Gastroesophageal sphincter (tissue), 4 donors: ENCODE results near the gene CC2D1B. TPM values are rescaled to one million over a fixed set of nuclear protein-coding genes. Genes with fewer than 3 reads are reported as not detected.
A peak's percentile ranks its signal among the peaks of the same experiment; 100 is the strongest.

ENCODE experiments used
- ATAC-seq: fragments of 150-250 bp; one replicate; pipeline ENCODE4 v1.9.1; 2016; ENCODE audit warnings: mild to moderate bottlenecking, moderate library complexity
- H3K27ac ChIP-seq, 4 donors: fragments of 200-600 bp; sonication (generic) in 3 of 4; 1 replicate in 3 of 4; 2 replicates in 1 of 4; pipeline ENCODE4 v1.5.1; 2016 to 2019
- H3K27me3 ChIP-seq: fragments of 200-600 bp; sonication (generic); one replicate; pipeline ENCODE4 v1.5.1; 2019
- H3K36me3 ChIP-seq, 2 donors: fragments of 200-600 bp; sonication (generic); one replicate each; pipeline ENCODE4 v1.5.1; 2019; ENCODE audit warnings: control low read depth in 1 of 2
- H3K4me1 ChIP-seq, 3 donors: fragments of 200-600 bp; sonication (generic); 1 replicate in 2 of 3; 2 replicates in 1 of 3; pipeline ENCODE4 v1.5.1; 2016 to 2019; ENCODE audit warnings: control low read depth in 2 of 3
- H3K4me3 ChIP-seq, 2 donors: fragments of 200-600 bp; sonication (generic); one replicate each; pipeline ENCODE4 v1.5.1; 2019; ENCODE audit warnings: mild to moderate bottlenecking in 1 of 2, moderate library complexity in 1 of 2
- H3K9me3 ChIP-seq, 3 donors: fragments of 200-600 bp; sonication (generic); one replicate each; pipeline ENCODE4 v1.5.1; 2017 to 2019; ENCODE audit warnings: control low read depth in 2 of 3
- EP300 ChIP-seq: sonication (generic); formaldehyde crosslinking; IDR thresholded peaks from one replicate; pipeline ENCODE4 v1.6.1; 2017; ENCODE audit warnings: antibody characterized with exemption, mild to moderate bottlenecking
- POLR2A ChIP-seq, 2 donors: fragments of 450-650 bp; IDR thresholded peaks; one replicate each; pipeline ENCODE4 v1.6.1; 2017; ENCODE audit warnings: antibody characterized with exemption in 2 of 2, mild to moderate bottlenecking in 2 of 2, moderate library complexity in 1 of 2
- POLR2AphosphoS5 ChIP-seq: sonication (generic); formaldehyde crosslinking; IDR thresholded peaks from one replicate; pipeline ENCODE4 v1.6.1; 2017; ENCODE audit warnings: antibody characterized with exemption
- WGBS, 2 donors: methylation state at CpG; one replicate each; pipeline ENCODE4 v1.1.5; 2018; ENCODE audit warnings: low coverage in 1 of 2; 5-methylcytosine and 5-hydroxymethylcytosine counted together
- total RNA-seq, 4 donors: library from RNA; depleted of rRNA; stranded (reverse); fragments of >200 nt; gene quantifications; one replicate each; pipeline ENCODE4 v1.1.0, GENCODE V29; 2016
- TF ChIP-seq, protein P1 (sequence below), 4 experiments: fragments of 200-600 bp in 2 of 4; fragments of 450-650 bp in 2 of 4; sonication (generic) in 1 of 4; IDR thresholded peaks; one replicate each; pipeline ENCODE4 v1.5.1; 2017 to 2019; ENCODE audit warnings: antibody characterized with exemption in 4 of 4, mild to moderate bottlenecking in 2 of 4, moderate library complexity in 2 of 4

CC2D1B gene
- total RNA-seq, 4 donors from 2014 or later, result 13.6 to 30.0 (median 26.0) TPM

DNA sequence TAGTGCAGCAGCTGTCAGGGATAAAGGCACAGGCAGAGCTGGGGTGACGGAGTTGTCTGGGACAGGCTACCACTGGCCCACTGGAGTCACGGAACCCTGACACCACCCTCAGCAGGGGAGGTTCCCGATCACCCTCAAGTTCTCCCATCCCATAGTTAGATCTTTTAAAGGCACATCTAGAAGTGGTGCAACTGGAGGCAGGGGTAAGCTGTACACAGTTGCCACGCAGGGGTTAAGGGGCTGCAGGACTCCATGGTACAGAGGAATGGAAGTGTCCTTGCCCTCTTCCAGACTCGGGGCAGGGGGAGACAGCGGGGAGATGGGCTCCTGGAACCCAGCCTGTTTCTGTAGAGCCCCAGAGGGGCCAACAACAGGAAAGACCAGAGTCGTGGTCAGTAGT is 13.3 kb downstream of the CC2D1B start:
- ATAC-seq, result no peak
- WGBS, 2 donors, result 63 to 75% methylated on average over 2 to 6 of the region's 7 CpGs
- H3K27ac ChIP-seq, result no peak overlapping the region
- H3K36me3 ChIP-seq, result peaks cover 2 to 96% of the 10 kb centered on the region in 2 donors
- H3K4me3 ChIP-seq, result no peak overlapping the region
- no peaks in the 10 kb centered on the region for H3K4me1 ChIP-seq
- H3K9me3 ChIP-seq, result no peaks in the 10 kb centered on the region
- no peaks in the 10 kb centered on the region for H3K27me3 ChIP-seq
- TF ChIP-seq POLR2AphosphoS5 (peak; percentile 9), EP300 (no peak), POLR2A (IDR thresholded peaks at IDR 0.05) (no peak)
- TF ChIP-seq, protein P1, sequence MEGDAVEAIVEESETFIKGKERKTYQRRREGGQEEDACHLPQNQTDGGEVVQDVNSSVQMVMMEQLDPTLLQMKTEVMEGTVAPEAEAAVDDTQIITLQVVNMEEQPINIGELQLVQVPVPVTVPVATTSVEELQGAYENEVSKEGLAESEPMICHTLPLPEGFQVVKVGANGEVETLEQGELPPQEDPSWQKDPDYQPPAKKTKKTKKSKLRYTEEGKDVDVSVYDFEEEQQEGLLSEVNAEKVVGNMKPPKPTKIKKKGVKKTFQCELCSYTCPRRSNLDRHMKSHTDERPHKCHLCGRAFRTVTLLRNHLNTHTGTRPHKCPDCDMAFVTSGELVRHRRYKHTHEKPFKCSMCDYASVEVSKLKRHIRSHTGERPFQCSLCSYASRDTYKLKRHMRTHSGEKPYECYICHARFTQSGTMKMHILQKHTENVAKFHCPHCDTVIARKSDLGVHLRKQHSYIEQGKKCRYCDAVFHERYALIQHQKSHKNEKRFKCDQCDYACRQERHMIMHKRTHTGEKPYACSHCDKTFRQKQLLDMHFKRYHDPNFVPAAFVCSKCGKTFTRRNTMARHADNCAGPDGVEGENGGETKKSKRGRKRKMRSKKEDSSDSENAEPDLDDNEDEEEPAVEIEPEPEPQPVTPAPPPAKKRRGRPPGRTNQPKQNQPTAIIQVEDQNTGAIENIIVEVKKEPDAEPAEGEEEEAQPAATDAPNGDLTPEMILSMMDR (IDR thresholded peaks at IDR 0.05), result no peak

DNA sequence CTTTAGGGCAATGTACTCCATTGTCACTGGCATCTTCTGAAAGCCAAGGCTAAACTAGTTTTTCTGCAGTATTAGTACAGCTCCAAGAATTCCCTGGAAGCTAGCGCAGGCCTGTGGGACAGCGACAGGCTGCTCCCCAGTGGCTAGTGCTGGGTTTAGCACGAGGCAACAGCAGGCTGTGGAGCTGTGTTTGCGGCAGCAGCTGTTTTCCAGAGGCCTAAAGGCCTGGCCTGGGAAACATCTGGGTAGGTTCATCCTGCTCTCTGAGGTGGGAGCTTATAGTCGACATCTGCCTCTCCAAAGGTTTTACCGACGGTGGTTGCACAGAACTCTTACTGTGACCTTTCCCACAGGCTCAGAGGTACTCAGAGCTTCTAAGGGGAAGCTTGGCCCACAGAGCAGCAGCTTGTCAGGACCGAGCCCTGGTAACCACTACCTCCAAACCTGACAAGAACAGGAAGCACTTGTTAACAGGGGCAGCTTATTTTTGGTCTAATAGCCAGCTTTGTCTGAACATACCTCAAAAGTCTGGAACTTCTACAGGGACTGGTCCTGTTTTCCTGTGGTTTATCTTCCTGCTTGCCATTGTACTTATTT is 17.2 kb downstream of the CC2D1B start:
- peak overlapping the region in 1 of 4 donors; percentile 19 for H3K27ac ChIP-seq
- WGBS, 2 donors, result 64% methylated on average over 3 of the region's 8 CpGs; no CpG with 5 or more reads in 1 of the 2 donors

DNA sequence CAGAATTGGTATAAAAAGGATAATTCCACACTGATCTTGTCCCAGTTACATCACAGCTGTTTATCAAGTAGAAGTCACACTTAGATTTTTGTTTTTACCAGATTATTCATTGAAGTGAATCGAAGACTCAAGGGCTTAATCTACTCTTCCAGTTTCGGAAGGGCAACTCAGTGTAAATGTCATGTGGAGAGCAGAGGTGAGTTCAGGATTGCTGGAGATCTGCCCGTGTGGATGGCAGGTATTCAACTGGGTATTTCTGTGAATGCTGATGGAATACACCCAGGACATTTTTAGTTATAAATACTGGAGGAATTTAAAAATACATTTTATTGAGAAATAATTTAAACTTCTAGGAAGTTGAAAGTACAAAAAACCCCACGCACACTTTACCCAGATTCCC is 19.4 kb downstream of the CC2D1B start:
- 86 to 88% methylated on average over 4 of the region's 4 CpGs for WGBS, 2 donors
- no peak for ATAC-seq
- Histone ChIP-seq H3K27ac (no peak overlapping the region), H3K27me3 (no peaks in the 10 kb centered on the region), H3K36me3 (peaks cover 0 to 91% of the 10 kb centered on the region in 2 donors), H3K9me3 (no peaks in the 10 kb centered on the region), H3K4me3 (no peak overlapping the region), H3K4me1 (no peaks in the 10 kb centered on the region)
- TF ChIP-seq POLR2A (IDR thresholded peaks at IDR 0.05) (no peak), EP300 (no peak), POLR2AphosphoS5 (no peak)
- TF ChIP-seq, protein P1 (IDR thresholded peaks at IDR 0.05), result no peak

More for the DNA sequence above, 17.2 kb downstream of the CC2D1B start:
- H3K4me1 ChIP-seq, result no peaks in the 10 kb centered on the region
- no peak overlapping the region for H3K4me3 ChIP-seq
- peak; percentile 41 for ATAC-seq
- peaks cover 0 to 96% of the 10 kb centered on the region in 2 donors for H3K36me3 ChIP-seq
- H3K27me3 ChIP-seq, result no peaks in the 10 kb centered on the region
- H3K9me3 ChIP-seq, result no peaks in the 10 kb centered on the region
- TF ChIP-seq POLR2A (IDR thresholded peaks at IDR 0.05), result no peak
- TF ChIP-seq, protein P1 (IDR thresholded peaks at IDR 0.05), result no peak
- TF ChIP-seq POLR2AphosphoS5, result no peak
- TF ChIP-seq EP300, result no peak

- Histone ChIP-seq H3K36me3 (peaks cover 0 to 90% of the 10 kb centered on the region in 2 donors), H3K4me3 (no peak overlapping the region), H3K9me3 (no peaks in the 10 kb centered on the region), H3K4me1 (no peaks in the 10 kb centered on the region), H3K27ac (no peak overlapping the region), H3K27me3 (no peaks in the 10 kb centered on the region)
- 76% methylated on average over 2 of the region's 2 CpGs; no CpG with 5 or more reads in 1 of the 2 donors for WGBS, 2 donors
- no peak for ATAC-seq
- TF ChIP-seq, protein P1 (IDR thresholded peaks at IDR 0.05), result no peak
- TF ChIP-seq EP300 (no peak), POLR2A (IDR thresholded peaks at IDR 0.05) (no peak), POLR2AphosphoS5 (no peak)
Observed at GRCh38 chr1:52345252-52345651, 20.8 kb downstream of the CC2D1B start.

- peaks cover 0 to 92% of the 10 kb centered on the region in 2 donors for H3K36me3 ChIP-seq
- no peak for ATAC-seq
Observed at GRCh38 chr1:52343979-52344378, 22.0 kb downstream of the CC2D1B start.

More at GRCh38 chr1:52343979-52344378, 22.0 kb downstream of the CC2D1B start:
- Histone ChIP-seq H3K27ac (no peak overlapping the region), H3K27me3 (no peaks in the 10 kb centered on the region), H3K4me1 (no peaks in the 10 kb centered on the region), H3K4me3 (no peak overlapping the region), H3K9me3 (no peaks in the 10 kb centered on the region)
- 52 to 69% methylated on average over 2 to 3 of the region's 3 CpGs for WGBS, 2 donors
- TF ChIP-seq POLR2A (IDR thresholded peaks at IDR 0.05) (no peak), POLR2AphosphoS5 (no peak), EP300 (no peak)
- TF ChIP-seq, protein P1 (IDR thresholded peaks at IDR 0.05), result no peak
